DMS 273 (cell line): ENCODE measurements around the gene HERC4.
A peak's percentile ranks its signal among the peaks of the same experiment; 100 is the strongest.

ENCODE experiments used
- DNase-seq: peaks from one replicate; lab custom pipeline; 2025; ENCODE audit not compliant: unreplicated experiment; lab: John Stamatoyannopoulos, UW

HERC4 gene

GRCh38 chr10:68074775-68075549, at the start of gene HERC4:
Gene HERC4, minus strand, starts transcription at chr10:68075283. Its CDS starts 2,175 bp downstream, at chr10:68073108.
- peak; percentile 92 for DNase-seq

- no peak for DNase-seq
Measured at GRCh38 chr10:68124718-68125117, 49.6 kb upstream of the HERC4 start.

- no peak for DNase-seq
Measured at GRCh38 chr10:68121852-68122251, 46.8 kb upstream of the HERC4 start.

- DNase-seq, result no peak
Measured at GRCh38 chr10:68121020-68121743, 46.1 kb upstream of the HERC4 start.

- no peak for DNase-seq
Measured at GRCh38 chr10:68118657-68119056, 43.6 kb upstream of the HERC4 start.

- no peak for DNase-seq
Measured at GRCh38 chr10:68112837-68113236, 37.8 kb upstream of the HERC4 start.

GRCh38 chr10:68111584-68111983, 36.5 kb upstream of the HERC4 start:
- DNase-seq, result no peak

- no peak for DNase-seq
Measured at GRCh38 chr10:68110027-68110426, 34.9 kb upstream of the HERC4 start.

GRCh38 chr10:68109331-68109730, 34.2 kb upstream of the HERC4 start, which contains the start of gene MYPN:
Gene MYPN, plus strand, starts transcription at chr10:68109488. Its CDS starts 11,951 bp downstream, at chr10:68121439.
- DNase-seq, result no peak

- no peak for DNase-seq
Measured at GRCh38 chr10:68108653-68109052, 33.6 kb upstream of the HERC4 start.

- DNase-seq, result no peak
Measured at GRCh38 chr10:68108051-68108450, 33.0 kb upstream of the HERC4 start.

GRCh38 chr10:68107651-68108050, 32.6 kb upstream of the HERC4 start:
- no peak for DNase-seq

- no peak for DNase-seq
Measured at GRCh38 chr10:68106656-68107055, 31.6 kb upstream of the HERC4 start.

GRCh38 chr10:68105820-68106219, 30.7 kb upstream of the HERC4 start:
- DNase-seq, result peak; percentile 45

- DNase-seq, result no peak
Measured at GRCh38 chr10:68103901-68104300, 28.8 kb upstream of the HERC4 start.

GRCh38 chr10:68103261-68103878, 28.3 kb upstream of the HERC4 start:
- no peak for DNase-seq

- DNase-seq, result no peak
Measured at GRCh38 chr10:68101066-68101465, 26.0 kb upstream of the HERC4 start.

- DNase-seq, result no peak
Measured at GRCh38 chr10:68099736-68100135, 24.7 kb upstream of the HERC4 start.

- peak; percentile 76 for DNase-seq
Measured at GRCh38 chr10:68096913-68097516, 21.9 kb upstream of the HERC4 start.

GRCh38 chr10:68095153-68095552, 20.1 kb upstream of the HERC4 start:
- DNase-seq, result no peak

GRCh38 chr10:68092512-68092911, 17.4 kb upstream of the HERC4 start:
- DNase-seq, result no peak
